GM12865 (cell line): Measurements from ENCODE around the gene ANP32A.
A peak's percentile ranks its signal among the peaks of the same experiment; 100 is the strongest.

Experiments used
- DNase-seq: peaks from one replicate; pipeline ENCODE4 v3.0.0; 2010; ENCODE audit warnings: low read depth
- H3K4me3 ChIP-seq: 2 replicates; pipeline ENCODE4 v1.5.1; 2011; ENCODE audit warnings: mild to moderate bottlenecking, low read depth, low read length, control low read depth
- TF ChIP-seq, protein P1 (sequence below): IDR thresholded peaks from 2 replicates; pipeline ENCODE4 v1.5.1; 2011; ENCODE audit warnings: low read length, control low read depth, low read depth, inconsistent platforms; ENCODE audit not compliant: insufficient read depth; ENCODE audit errors: missing control alignments

The ANP32A gene

DNA sequence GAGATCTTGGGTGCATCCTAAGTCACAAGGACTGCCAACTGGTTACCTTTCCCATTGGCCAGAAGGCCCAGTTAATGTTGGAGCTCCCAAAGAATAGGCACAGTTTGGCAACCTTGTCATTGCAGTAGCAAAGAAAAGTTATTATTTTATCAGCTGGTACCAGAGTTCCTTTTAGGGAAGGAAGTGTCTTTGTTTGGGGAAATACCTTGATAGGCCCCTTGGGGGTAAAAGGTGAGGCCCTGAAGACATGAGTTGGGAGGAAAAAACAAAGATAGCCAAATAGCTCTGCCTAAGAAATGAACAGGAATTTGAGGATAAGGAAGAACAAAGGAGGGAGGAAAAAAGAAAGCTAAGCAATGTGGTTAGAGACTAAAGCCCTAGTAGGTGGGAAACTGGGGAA lies 85.8 kb downstream of the ANP32A start:
- DNase-seq = no peak
- no peak overlapping the region for H3K4me3 ChIP-seq
- TF ChIP-seq, protein P1, sequence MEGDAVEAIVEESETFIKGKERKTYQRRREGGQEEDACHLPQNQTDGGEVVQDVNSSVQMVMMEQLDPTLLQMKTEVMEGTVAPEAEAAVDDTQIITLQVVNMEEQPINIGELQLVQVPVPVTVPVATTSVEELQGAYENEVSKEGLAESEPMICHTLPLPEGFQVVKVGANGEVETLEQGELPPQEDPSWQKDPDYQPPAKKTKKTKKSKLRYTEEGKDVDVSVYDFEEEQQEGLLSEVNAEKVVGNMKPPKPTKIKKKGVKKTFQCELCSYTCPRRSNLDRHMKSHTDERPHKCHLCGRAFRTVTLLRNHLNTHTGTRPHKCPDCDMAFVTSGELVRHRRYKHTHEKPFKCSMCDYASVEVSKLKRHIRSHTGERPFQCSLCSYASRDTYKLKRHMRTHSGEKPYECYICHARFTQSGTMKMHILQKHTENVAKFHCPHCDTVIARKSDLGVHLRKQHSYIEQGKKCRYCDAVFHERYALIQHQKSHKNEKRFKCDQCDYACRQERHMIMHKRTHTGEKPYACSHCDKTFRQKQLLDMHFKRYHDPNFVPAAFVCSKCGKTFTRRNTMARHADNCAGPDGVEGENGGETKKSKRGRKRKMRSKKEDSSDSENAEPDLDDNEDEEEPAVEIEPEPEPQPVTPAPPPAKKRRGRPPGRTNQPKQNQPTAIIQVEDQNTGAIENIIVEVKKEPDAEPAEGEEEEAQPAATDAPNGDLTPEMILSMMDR = no peak

DNA sequence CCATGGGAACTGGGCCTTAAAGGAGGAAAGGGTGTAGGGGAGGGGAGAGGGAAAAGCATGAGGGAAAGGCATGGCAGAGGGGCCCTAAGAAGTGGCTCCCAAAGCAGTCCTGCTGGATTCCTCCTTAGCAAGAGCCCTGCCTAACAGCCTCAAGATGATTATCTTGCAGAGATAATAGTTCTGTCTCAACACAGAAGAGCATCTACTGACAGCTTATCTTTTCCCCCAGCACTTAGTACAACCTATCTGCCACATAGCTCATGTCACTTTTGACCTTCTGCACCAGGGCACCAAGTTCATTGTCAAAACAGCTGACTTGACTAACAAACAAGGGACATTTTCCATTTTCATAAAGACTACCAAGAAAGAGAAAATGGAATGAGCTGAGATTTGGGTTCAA lies 86.3 kb downstream of the ANP32A start:
- H3K4me3 ChIP-seq = no peak overlapping the region
- DNase-seq = no peak
- TF ChIP-seq, protein P1 = no peak

DNA sequence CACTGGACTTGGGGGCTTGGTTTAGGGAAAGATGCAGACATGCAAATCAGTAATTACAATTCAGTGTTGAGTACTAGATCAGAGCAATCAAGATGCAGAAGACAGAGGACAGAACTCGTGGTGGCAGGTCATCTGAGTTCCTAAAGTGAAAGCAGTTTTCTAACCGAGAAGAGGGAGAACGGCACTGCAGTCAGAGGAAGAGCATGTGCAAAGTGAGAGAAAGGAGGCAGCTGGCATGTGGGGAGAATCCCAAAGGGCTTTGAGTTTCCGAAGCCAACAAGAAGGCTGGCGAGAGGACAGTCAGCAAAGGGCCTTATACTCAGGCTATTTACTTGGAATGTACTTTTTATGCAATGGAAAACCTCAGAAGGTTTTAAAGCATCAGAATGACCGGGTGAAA lies 87.0 kb downstream of the ANP32A start:
- H3K4me3 ChIP-seq = no peak overlapping the region
- no peak for DNase-seq
- TF ChIP-seq, protein P1 = no peak

DNA sequence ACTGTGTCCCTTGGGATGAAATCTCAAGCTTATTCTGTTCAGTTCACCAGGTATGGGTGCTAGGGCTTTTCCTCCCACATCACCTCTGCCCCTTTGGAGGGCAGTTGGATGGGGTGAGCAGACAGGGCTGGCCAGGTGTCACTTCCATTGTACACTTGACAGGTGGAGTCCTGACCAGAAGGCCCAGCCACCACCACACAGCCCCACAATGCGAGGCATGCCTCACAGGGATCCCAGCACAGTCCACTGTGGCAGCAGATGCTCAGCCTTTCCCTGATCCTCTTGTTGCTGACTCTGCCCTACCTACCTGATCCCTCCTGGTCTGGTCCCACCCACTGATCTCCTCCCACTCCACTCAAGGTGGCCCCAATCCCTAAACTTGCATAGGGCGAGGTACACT lies 88.2 kb downstream of the ANP32A start:
- TF ChIP-seq, protein P1 = no peak
- no peak for DNase-seq
- no peak overlapping the region for H3K4me3 ChIP-seq

DNA sequence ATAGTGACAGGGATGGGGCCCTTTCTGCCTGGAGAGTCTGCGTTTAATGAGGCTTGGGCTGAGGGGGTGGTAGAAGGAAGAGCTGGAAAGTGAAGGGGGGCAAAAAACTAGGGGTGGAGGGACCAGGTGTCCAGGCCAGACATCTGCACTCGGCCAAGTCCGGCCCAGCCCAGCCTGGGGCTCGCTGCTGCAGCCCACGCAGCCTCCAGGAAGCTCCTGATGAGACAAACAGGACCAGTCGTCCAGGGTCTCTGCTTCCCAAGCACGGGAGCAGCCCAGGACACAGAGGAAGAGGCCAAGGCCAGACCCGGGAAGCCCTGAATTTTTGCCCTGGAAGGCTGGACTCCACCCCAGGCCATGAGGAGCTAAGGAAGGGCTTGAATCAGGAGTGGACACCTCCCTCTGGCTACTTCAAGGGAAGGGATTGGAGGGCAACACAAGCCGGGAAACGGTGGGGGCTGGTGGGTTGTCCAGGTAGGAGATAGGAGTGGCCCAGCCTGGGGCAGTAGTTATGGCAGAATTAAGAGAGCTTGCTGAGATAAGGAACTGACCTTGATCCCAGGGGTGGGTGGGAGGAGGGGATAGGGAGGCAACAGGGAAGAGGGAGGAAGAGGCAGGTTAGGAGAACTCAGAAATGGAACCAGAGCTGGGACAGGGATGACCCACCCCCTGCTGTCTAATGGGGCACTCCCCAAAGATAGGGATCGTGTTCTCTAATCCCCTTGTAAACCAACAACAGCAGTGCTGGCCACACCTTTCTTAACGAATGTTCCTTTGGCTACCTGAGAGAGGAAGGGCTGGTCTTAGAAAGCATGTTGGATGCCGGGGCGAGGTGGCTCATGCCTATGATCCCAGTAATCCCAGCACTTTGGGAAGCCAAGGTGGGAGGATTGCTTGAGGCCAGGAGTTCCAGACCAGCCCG lies 89.5 kb downstream of the ANP32A start:
- TF ChIP-seq, protein P1 = no peak
- DNase-seq = no peak
- H3K4me3 ChIP-seq = no peak overlapping the region

DNA sequence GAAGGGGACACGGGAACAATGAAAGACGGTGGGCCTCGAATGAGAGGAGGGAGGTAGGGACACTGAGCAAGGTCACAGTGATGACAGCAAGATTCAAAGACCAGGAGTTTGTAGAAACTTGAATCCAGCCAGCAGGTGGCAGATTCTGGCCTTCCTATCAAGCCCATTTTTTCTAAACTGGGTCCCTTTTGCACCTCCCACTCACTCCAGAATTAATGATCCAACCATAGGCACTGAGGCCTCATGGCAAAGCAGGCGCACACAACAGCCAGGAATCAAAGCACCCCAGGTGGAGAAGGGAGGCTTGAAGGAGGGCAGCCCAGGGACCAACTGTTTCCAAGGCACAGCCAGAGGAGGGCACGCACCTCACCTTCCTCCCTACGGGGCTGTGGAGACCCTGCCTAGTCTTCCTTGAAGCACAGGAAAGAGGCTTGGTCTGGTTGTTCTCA lies 90.2 kb downstream of the ANP32A start:
- TF ChIP-seq, protein P1 = peak; percentile 49
- peak; percentile 53 for DNase-seq
- H3K4me3 ChIP-seq = no peak overlapping the region
